Neural progenitor cell (in vitro differentiated cells): ENCODE measurements around the gene RUNDC1.

Experiments used
- EZH2 ChIP-seq: fragments of 200-600 bp; sonication (generic); IDR thresholded peaks from 2 replicates; pipeline ENCODE4 v1.6.1; 2017; ENCODE audit warnings: antibody characterized with exemption, mild to moderate bottlenecking, moderate library complexity
- TF ChIP-seq, protein P1 (sequence below): fragments of 200-600 bp; sonication (generic); IDR thresholded peaks from 2 replicates; pipeline ENCODE4 v1.5.1; 2017; ENCODE audit warnings: antibody characterized with exemption, mild to moderate bottlenecking

DNA sequence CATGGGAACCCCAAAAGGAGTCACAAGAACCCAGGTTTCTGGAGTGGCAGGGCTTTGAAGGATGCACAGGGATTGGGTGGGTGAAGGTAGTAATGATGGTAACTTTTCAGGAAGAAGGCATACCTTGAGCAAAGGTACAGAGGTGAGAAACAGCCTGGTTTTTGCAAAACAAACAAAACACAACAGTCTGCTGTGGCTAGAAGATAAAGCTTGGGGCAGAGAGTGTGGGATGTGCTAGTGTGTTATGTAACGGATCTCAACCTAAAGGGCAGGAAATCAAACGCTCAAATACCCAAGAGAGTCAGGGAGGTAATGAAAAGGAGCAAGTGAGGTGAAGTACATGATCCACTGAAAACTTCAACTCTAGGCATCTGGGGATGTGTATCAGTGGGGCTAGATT is 5.1 kb upstream of the RUNDC1 start:
- TF ChIP-seq, protein P1, sequence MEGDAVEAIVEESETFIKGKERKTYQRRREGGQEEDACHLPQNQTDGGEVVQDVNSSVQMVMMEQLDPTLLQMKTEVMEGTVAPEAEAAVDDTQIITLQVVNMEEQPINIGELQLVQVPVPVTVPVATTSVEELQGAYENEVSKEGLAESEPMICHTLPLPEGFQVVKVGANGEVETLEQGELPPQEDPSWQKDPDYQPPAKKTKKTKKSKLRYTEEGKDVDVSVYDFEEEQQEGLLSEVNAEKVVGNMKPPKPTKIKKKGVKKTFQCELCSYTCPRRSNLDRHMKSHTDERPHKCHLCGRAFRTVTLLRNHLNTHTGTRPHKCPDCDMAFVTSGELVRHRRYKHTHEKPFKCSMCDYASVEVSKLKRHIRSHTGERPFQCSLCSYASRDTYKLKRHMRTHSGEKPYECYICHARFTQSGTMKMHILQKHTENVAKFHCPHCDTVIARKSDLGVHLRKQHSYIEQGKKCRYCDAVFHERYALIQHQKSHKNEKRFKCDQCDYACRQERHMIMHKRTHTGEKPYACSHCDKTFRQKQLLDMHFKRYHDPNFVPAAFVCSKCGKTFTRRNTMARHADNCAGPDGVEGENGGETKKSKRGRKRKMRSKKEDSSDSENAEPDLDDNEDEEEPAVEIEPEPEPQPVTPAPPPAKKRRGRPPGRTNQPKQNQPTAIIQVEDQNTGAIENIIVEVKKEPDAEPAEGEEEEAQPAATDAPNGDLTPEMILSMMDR: no peak
- TF ChIP-seq EZH2: no peak
